WTC11 (cell line): ENCODE data around the gene SGCG. TPM values are rescaled to one million over a fixed set of nuclear protein-coding genes. Genes with fewer than 3 reads are reported as not detected.
A peak's percentile ranks its signal among the peaks of the same experiment; 100 is the strongest.

Experiments used
- ATAC-seq: fragments of 200-7000 bp; cut with Tn5 transposase; 2 replicates; pipeline ENCODE4 v1.10.0; 2021; ENCODE audit warnings: mild to moderate bottlenecking, moderate library complexity
- CTCF ChIA-PET: fragments of 300-600 bp; sonication (Branson Sonifier 250); formaldehyde crosslinking; loops from one replicate; lab custom pipeline; 2021; ENCODE audit warnings: antibody characterized with exemption; lab: Charles Lee
- POLR2A ChIA-PET: fragments of 350-600 bp; sonication (Branson Sonifier 250); formaldehyde crosslinking; loops from one replicate; lab custom pipeline; 2021; ENCODE audit warnings: antibody characterized with exemption; lab: Charles Lee
- DNase-seq: peaks from one replicate; pipeline ENCODE4 v3.0.0; 2021; ENCODE audit warnings: low spot score
- H3K27ac Mint-ChIP-seq: 2 replicates; pipeline ENCODE4 v1.8.0; 2021; ENCODE audit warnings: mixed read lengths
- H3K27me3 Mint-ChIP-seq: 2 replicates; pipeline ENCODE4 v1.8.0; 2021; ENCODE audit warnings: low read depth, mild to moderate bottlenecking, moderate library complexity, mixed read lengths
- H3K36me3 Mint-ChIP-seq: 2 replicates; pipeline ENCODE4 v1.8.0; 2021; ENCODE audit warnings: mixed read lengths
- H3K4me1 Mint-ChIP-seq: 2 replicates; pipeline ENCODE4 v1.8.0; 2022; ENCODE audit warnings: mixed read lengths
- H3K4me3 Mint-ChIP-seq: 2 replicates; pipeline ENCODE4 v1.8.0; 2021; ENCODE audit warnings: mild to moderate bottlenecking, moderate library complexity, mixed read lengths
- H3K9me3 Mint-ChIP-seq: 2 replicates; pipeline ENCODE4 v1.8.0; 2021; ENCODE audit warnings: mixed read lengths
- CTCF ChIP-seq: fragments of 200-600 bp; IDR thresholded peaks from 2 replicates; pipeline ENCODE4 v1.8.0; 2022; ENCODE audit warnings: antibody characterized with exemption
- E2F1 ChIP-seq: sonication (generic); formaldehyde crosslinking; IDR thresholded peaks from 2 replicates; pipeline ENCODE4 v1.8.0; 2022; ENCODE audit warnings: mild to moderate bottlenecking, missing genetic modification reagents
- ERG ChIP-seq: fragments of 250-450 bp; sonication (Bioruptor Pico); IDR thresholded peaks from 2 replicates; pipeline ENCODE4 v1.8.0; 2021; ENCODE audit warnings: mild to moderate bottlenecking
- JAZF1 ChIP-seq: fragments of 250-450 bp; sonication (Bioruptor Pico); IDR thresholded peaks from 2 replicates; pipeline ENCODE4 v1.9.0; 2021; ENCODE audit warnings: moderate library complexity, mild to moderate bottlenecking, inconsistent platforms
- MAX ChIP-seq: sonication (generic); formaldehyde crosslinking; IDR thresholded peaks from 2 replicates; pipeline ENCODE4 v1.8.0; 2022; ENCODE audit warnings: mild to moderate bottlenecking, missing genetic modification reagents
- NFATC4 ChIP-seq: fragments of 250-450 bp; sonication (Bioruptor Pico); IDR thresholded peaks from 2 replicates; pipeline ENCODE4 v1.9.0; 2021; ENCODE audit warnings: mild to moderate bottlenecking
- NR1H2 ChIP-seq: sonication (generic); formaldehyde crosslinking; IDR thresholded peaks from 2 replicates; pipeline ENCODE4 v1.9.0; 2021; ENCODE audit warnings: mild to moderate bottlenecking, moderate library complexity, missing genetic modification reagents
- PREB ChIP-seq: sonication (generic); formaldehyde crosslinking; IDR thresholded peaks from 2 replicates; pipeline ENCODE4 v1.8.1; 2022; ENCODE audit warnings: mild to moderate bottlenecking, missing genetic modification reagents, moderate library complexity, borderline replicate concordance
- RELA ChIP-seq: sonication (generic); formaldehyde crosslinking; IDR thresholded peaks from 2 replicates; pipeline ENCODE4 v1.8.1; 2022; ENCODE audit warnings: missing genetic modification reagents, mild to moderate bottlenecking, borderline replicate concordance
- TCF7 ChIP-seq: sonication (generic); formaldehyde crosslinking; IDR thresholded peaks from 2 replicates; pipeline ENCODE4 v1.8.0; 2022; ENCODE audit warnings: mild to moderate bottlenecking, low read depth, missing genetic modification reagents, moderate library complexity
- ZNF138 ChIP-seq: sonication (generic); formaldehyde crosslinking; conservative IDR thresholded peaks from 2 replicates; pipeline ENCODE4 v1.8.1; 2022; ENCODE audit warnings: mild to moderate bottlenecking, moderate library complexity, missing genetic modification reagents
- ZNF263 ChIP-seq: sonication (generic); formaldehyde crosslinking; IDR thresholded peaks from 2 replicates; pipeline ENCODE4 v1.8.1; 2022; ENCODE audit warnings: low read depth, mild to moderate bottlenecking, moderate library complexity, missing genetic modification reagents
- ZNF317 ChIP-seq: sonication (generic); formaldehyde crosslinking; IDR thresholded peaks from 2 replicates; pipeline ENCODE4 v1.8.1; 2023; ENCODE audit warnings: low read depth, mild to moderate bottlenecking, moderate library complexity, missing genetic modification reagents, borderline replicate concordance
- total RNA-seq: library from RNA; stranded (reverse); gene quantifications from 3 replicates; pipeline ENCODE4 v1.2.3, GENCODE V29; 2021
- TF ChIP-seq, protein P1 (sequence below): fragments of 250-450 bp; sonication (Bioruptor Pico); IDR thresholded peaks from 2 replicates; pipeline ENCODE4 v1.9.0; 2021; ENCODE audit warnings: mild to moderate bottlenecking, borderline replicate concordance
- TF ChIP-seq, protein P2 (sequence below): sonication (generic); formaldehyde crosslinking; conservative IDR thresholded peaks from 2 replicates; pipeline ENCODE4 v1.8.1; 2022; ENCODE audit warnings: mild to moderate bottlenecking, missing genetic modification reagents
- TF ChIP-seq, protein P3 (sequence below): fragments of 250-450 bp; sonication (Bioruptor Pico); IDR thresholded peaks from 2 replicates; pipeline ENCODE4 v1.9.0; 2021; ENCODE audit warnings: mild to moderate bottlenecking

SGCG gene
- total RNA-seq, 1 experiment from 2014 or later: not detected

GRCh38 chr13:23146006-23146405 lies 34.8 kb upstream of the SGCG start (continued):
- TF ChIP-seq, protein P1, sequence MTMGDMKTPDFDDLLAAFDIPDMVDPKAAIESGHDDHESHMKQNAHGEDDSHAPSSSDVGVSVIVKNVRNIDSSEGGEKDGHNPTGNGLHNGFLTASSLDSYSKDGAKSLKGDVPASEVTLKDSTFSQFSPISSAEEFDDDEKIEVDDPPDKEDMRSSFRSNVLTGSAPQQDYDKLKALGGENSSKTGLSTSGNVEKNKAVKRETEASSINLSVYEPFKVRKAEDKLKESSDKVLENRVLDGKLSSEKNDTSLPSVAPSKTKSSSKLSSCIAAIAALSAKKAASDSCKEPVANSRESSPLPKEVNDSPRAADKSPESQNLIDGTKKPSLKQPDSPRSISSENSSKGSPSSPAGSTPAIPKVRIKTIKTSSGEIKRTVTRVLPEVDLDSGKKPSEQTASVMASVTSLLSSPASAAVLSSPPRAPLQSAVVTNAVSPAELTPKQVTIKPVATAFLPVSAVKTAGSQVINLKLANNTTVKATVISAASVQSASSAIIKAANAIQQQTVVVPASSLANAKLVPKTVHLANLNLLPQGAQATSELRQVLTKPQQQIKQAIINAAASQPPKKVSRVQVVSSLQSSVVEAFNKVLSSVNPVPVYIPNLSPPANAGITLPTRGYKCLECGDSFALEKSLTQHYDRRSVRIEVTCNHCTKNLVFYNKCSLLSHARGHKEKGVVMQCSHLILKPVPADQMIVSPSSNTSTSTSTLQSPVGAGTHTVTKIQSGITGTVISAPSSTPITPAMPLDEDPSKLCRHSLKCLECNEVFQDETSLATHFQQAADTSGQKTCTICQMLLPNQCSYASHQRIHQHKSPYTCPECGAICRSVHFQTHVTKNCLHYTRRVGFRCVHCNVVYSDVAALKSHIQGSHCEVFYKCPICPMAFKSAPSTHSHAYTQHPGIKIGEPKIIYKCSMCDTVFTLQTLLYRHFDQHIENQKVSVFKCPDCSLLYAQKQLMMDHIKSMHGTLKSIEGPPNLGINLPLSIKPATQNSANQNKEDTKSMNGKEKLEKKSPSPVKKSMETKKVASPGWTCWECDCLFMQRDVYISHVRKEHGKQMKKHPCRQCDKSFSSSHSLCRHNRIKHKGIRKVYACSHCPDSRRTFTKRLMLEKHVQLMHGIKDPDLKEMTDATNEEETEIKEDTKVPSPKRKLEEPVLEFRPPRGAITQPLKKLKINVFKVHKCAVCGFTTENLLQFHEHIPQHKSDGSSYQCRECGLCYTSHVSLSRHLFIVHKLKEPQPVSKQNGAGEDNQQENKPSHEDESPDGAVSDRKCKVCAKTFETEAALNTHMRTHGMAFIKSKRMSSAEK (CRISPR knock-in tag): no peak
- TF ChIP-seq, protein P2, sequence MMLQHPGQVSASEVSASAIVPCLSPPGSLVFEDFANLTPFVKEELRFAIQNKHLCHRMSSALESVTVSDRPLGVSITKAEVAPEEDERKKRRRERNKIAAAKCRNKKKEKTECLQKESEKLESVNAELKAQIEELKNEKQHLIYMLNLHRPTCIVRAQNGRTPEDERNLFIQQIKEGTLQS (CRISPR knock-in tag): no peak
- no peak for TF ChIP-seq E2F1 (CRISPR knock-in tag)

- Mint-ChIP-seq H3K4me3 (no peak overlapping the region), H3K9me3 (peaks cover 16% of the 10 kb centered on the region), H3K27ac (peak overlapping the region; percentile 79; the same call in 1 of the 2 replicates), H3K36me3 (peaks cover 12% of the 10 kb centered on the region), H3K4me1 (peaks cover 5% of the 10 kb centered on the region), H3K27me3 (no peaks in the 10 kb centered on the region)
- DNase-seq (no peak), ATAC-seq (no peak)
- no peak for TF ChIP-seq RELA (CRISPR knock-in tag)
- TF ChIP-seq NR1H2 (CRISPR knock-in tag): no peak
- no peak for TF ChIP-seq MAX (CRISPR knock-in tag)
- ChIA-PET CTCF (interaction anchor here (0.7 to 1.2 kb wide), 2 partner anchors 12 to 346 kb away, joined by 8 to 9 read pairs; no protein-coding TSS in a partner anchor), POLR2A (no interaction called here)
These were observed 33.8 kb upstream of the SGCG start for GRCh38 chr13:23146811-23147625.

- H3K27me3 Mint-ChIP-seq: no peaks in the 10 kb centered on the region
- no peak overlapping the region for H3K4me3 Mint-ChIP-seq
- peaks cover 6% of the 10 kb centered on the region for H3K36me3 Mint-ChIP-seq
- ATAC-seq (peak; percentile 61), DNase-seq (peak; percentile 35)
- CTCF ChIA-PET: no interaction called here
- peaks cover 5% of the 10 kb centered on the region for H3K4me1 Mint-ChIP-seq
- POLR2A ChIA-PET: no interaction called here
- peaks cover 12% of the 10 kb centered on the region for H3K9me3 Mint-ChIP-seq
- H3K27ac Mint-ChIP-seq: no peak overlapping the region
- no peak for TF ChIP-seq ZNF263 (CRISPR knock-in tag)
- no peak for TF ChIP-seq RELA (CRISPR knock-in tag)
- TF ChIP-seq NR1H2 (CRISPR knock-in tag): no peak
- TF ChIP-seq, protein P3, sequence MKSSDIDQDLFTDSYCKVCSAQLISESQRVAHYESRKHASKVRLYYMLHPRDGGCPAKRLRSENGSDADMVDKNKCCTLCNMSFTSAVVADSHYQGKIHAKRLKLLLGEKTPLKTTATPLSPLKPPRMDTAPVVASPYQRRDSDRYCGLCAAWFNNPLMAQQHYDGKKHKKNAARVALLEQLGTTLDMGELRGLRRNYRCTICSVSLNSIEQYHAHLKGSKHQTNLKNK (CRISPR knock-in tag): no peak
- no peak for TF ChIP-seq ERG (CRISPR knock-in tag)
- no peak for TF ChIP-seq NFATC4 (CRISPR knock-in tag)
- no peak for TF ChIP-seq JAZF1 (CRISPR knock-in tag)
- TF ChIP-seq ZNF138 (CRISPR knock-in tag): no peak
- TF ChIP-seq CTCF: no peak
- TF ChIP-seq TCF7 (CRISPR knock-in tag): no peak
- no peak for TF ChIP-seq ZNF317 (CRISPR knock-in tag)
- no peak for TF ChIP-seq MAX (CRISPR knock-in tag)
- TF ChIP-seq E2F1 (CRISPR knock-in tag): no peak
- TF ChIP-seq PREB: no peak
These were observed 33.0 kb upstream of the SGCG start for GRCh38 chr13:23147827-23148226.
